Measurements from ENCODE around the gene FHIT.

DNA sequence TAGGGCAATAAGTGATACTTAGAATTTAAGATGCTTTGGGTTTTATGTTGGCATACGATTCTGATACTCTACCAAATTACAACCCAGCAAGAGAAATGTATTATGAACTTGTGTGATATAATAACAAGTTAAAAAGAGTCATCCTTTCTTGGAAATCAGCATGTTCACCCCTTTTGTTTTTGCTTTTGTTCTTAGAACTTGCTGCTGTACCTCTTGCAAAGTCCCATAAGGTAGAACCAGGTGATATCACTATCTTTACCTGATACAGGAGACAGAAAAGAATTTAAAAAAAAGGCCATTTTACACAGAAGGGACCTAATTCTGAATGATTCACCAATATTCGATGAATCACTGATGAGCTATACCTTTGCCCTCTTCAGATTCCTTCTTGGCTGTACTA, 810.4 kb downstream of the FHIT start:
- TF ChIP-seq, protein P1, sequence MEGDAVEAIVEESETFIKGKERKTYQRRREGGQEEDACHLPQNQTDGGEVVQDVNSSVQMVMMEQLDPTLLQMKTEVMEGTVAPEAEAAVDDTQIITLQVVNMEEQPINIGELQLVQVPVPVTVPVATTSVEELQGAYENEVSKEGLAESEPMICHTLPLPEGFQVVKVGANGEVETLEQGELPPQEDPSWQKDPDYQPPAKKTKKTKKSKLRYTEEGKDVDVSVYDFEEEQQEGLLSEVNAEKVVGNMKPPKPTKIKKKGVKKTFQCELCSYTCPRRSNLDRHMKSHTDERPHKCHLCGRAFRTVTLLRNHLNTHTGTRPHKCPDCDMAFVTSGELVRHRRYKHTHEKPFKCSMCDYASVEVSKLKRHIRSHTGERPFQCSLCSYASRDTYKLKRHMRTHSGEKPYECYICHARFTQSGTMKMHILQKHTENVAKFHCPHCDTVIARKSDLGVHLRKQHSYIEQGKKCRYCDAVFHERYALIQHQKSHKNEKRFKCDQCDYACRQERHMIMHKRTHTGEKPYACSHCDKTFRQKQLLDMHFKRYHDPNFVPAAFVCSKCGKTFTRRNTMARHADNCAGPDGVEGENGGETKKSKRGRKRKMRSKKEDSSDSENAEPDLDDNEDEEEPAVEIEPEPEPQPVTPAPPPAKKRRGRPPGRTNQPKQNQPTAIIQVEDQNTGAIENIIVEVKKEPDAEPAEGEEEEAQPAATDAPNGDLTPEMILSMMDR (conservative IDR thresholded peaks at IDR 0.05; ENCODE audit: low read depth, low read length): no peak
- no peak for TF ChIP-seq EZH2 (IDR thresholded peaks at IDR 0.05; ENCODE audit: low read length, unreplicated experiment)

Data from PC-3 (cell line).